ENCODE data around the gene FRS2.
"Not testable (repeated sequence)": the region's sequence is repeated elsewhere in the genome, so short reads cannot be mapped to it uniquely, and the experiment has no call there.

The FRS2 gene

DNA sequence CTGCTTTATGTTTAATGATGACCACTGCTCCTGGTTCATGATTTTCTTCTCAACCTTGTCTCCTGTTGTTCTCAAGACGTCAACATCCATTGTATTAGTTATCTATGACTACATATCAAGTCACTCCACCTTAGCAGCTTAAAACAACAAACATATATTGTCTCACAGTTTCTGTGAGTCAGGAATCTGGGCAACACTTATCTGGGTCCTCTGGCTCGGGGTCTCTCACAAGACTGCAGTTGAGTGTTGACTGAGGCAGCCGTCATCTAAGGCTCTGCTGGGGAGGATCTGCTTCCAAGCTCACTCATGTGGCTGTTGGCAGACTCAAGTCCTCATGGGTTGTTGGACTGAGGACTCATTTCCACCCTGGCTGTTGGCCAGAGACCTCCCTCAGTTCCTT, 27.3 kb upstream of the FRS2 start:
- Mint-ChIP-seq H3K4me1 (no peaks in the 10 kb centered on the region), H3K36me3 (no peaks in the 10 kb centered on the region), H3K27me3 (no peaks in the 10 kb centered on the region), H3K9me3 (no peaks in the 10 kb centered on the region), H3K4me3 (no peak overlapping the region), H3K27ac (no peak overlapping the region)
- DNase-seq: no peak
- CTCF ChIA-PET: no interaction called here

DNA sequence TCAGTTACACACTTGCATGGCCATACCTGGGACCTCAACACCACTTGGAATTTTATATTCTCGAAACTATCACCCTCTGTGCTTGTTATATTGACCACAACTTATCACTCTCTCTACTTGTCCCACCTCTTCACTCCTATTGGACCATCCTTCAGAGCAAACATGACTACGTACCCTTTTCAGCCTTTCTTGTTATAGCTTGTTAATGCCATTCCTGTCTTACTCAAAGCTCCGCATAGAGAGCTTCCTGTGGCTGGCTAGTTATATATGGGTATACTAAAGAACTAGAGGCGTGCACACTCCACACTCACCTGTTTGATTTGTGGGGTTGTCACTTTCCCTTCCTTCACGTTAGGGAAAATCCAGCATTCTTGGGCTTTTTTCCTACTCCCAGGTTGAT, 26.3 kb upstream of the FRS2 start:
- Mint-ChIP-seq H3K4me1 (no peaks in the 10 kb centered on the region), H3K27me3 (no peaks in the 10 kb centered on the region), H3K4me3 (no peak overlapping the region), H3K36me3 (no peaks in the 10 kb centered on the region), H3K27ac (no peak overlapping the region), H3K9me3 (no peaks in the 10 kb centered on the region)
- CTCF ChIA-PET: interaction anchor here (0.6 kb wide), 1 partner anchor 26 kb away, joined by 3 read pairs; no protein-coding TSS in a partner anchor
- DNase-seq: no peak

DNA sequence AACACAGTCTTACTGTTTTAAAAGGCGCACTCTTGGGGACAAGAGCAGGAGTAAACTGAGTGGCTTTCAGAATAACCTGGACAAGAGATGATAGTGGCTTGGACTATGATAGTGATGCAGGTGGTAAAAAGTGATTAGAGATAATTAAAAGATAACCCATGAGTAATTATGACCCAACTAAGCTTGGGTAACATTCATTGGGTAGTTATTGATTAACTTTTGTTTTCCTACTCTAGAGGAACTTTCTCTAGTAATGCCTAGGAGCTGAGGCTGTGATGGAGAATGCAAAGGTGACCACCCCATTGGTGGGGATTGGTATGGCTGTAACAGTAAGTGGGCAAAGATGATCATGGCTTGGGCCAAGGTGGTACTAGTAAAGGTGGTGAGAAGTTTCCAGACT, 22.3 kb upstream of the FRS2 start:
- H3K4me1 Mint-ChIP-seq: no peaks in the 10 kb centered on the region
- no peaks in the 10 kb centered on the region for H3K27me3 Mint-ChIP-seq
- DNase-seq: no peak
- H3K36me3 Mint-ChIP-seq: no peaks in the 10 kb centered on the region
- no peak overlapping the region for H3K4me3 Mint-ChIP-seq
- H3K9me3 Mint-ChIP-seq: no peaks in the 10 kb centered on the region
- CTCF ChIA-PET: no interaction called here
- no peak overlapping the region for H3K27ac Mint-ChIP-seq

DNA sequence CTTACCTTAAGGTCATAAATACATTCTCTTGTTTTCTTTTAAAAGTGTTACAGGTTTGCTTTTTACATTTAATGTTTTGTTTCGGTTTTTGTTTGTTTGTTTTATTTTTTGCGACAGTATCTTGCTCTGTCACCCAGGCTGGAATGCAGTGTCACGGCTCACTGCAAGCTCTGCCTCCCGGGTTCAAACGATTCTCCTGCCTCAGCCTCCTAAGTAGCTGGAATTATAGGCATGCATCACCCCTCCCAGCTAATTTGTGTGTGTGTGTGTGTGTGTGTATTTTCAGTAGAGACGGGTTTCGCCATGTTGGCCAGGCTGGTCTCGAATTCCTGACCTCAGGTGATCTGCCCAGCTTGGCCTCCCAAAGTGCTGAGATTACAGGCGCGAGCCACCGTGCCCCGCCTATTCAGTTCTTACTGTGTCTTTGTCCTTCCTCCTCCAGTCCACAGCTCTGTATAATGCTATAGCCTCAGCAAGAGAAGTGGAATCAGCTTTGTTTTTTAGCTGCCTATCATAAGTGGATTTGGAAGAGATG, 17.5 kb upstream of the FRS2 start:
- CTCF ChIA-PET: interaction anchor here (0.7 kb wide), 1 partner anchor 738 kb away, joined by 3 read pairs; no protein-coding TSS in a partner anchor
- H3K9me3 Mint-ChIP-seq, DNase-seq, H3K4me1 Mint-ChIP-seq, H3K27ac Mint-ChIP-seq, H3K4me3 Mint-ChIP-seq, H3K27me3 Mint-ChIP-seq, H3K36me3 Mint-ChIP-seq: not testable (repeated sequence)

DNA sequence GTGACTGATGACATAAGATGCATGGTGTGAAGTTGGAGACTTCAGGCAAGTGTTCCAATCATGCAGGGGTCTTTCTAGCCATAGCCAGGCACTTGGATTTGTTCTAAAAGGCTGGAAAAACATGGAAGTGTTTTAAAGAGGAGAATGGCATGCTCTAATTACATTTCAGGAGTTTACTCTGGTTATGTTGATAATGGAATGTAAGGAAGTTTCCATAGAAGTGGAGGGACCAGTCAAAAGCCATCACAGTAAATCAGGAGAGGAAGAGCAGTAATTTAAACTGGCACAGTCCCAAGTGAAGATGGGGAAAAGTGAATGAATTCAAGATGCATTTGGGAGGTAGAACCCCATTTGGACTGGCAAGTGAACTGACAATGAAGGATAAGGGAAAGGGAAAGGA, 13.9 kb upstream of the FRS2 start:
- H3K36me3 Mint-ChIP-seq: no peaks in the 10 kb centered on the region
- no peaks in the 10 kb centered on the region for H3K27me3 Mint-ChIP-seq
- no peak for DNase-seq
- CTCF ChIA-PET: no interaction called here
- H3K27ac Mint-ChIP-seq: no peak overlapping the region
- no peaks in the 10 kb centered on the region for H3K4me1 Mint-ChIP-seq
- no peaks in the 10 kb centered on the region for H3K9me3 Mint-ChIP-seq
- no peak overlapping the region for H3K4me3 Mint-ChIP-seq

DNA sequence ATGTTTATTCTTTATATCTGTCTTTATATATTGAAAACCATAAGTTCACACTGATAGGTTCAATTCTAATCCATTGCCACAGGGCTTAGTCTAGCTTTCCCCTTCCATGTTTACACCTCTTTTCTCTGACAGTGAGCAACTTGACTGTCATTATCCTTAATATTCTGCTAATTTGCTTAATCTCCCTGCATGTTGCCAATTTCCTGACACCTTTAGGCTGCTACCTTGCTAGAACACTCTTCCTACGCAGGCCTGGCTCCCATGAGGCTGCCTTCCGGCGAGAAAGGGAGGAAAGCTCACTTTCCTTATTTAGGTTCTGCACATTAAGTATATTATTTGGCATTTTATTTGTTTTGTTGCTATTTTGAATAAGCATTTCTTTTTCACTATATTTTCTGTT, 12.8 kb upstream of the FRS2 start:
- CTCF ChIA-PET: no interaction called here
- H3K27ac Mint-ChIP-seq: no peak overlapping the region
- H3K4me3 Mint-ChIP-seq: no peak overlapping the region
- no peaks in the 10 kb centered on the region for H3K9me3 Mint-ChIP-seq
- H3K4me1 Mint-ChIP-seq: no peaks in the 10 kb centered on the region
- no peaks in the 10 kb centered on the region for H3K27me3 Mint-ChIP-seq
- H3K36me3 Mint-ChIP-seq: no peaks in the 10 kb centered on the region
- no peak for DNase-seq

DNA sequence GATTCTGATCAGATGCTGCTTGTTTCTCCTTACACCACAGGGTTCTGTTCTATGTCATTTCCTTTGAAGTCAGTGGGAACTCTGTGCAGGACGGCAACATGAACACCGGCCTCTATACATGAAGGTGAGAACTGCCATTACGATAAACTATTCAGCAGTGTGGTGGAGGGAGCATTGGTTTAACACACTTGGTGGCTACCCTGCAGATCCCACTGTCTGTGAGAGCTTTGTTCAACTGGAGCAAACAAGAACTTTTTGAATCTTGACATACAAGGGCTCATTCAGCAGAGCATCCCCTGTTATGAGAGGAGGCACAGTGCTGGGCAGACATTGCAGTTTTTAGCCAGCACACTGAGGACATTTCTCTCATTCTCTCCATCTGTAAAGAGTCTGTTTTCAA, 10.7 kb upstream of the FRS2 start:
- Mint-ChIP-seq H3K27me3 (no peaks in the 10 kb centered on the region), H3K4me1 (no peaks in the 10 kb centered on the region), H3K4me3 (no peak overlapping the region), H3K27ac (no peak overlapping the region), H3K9me3 (no peaks in the 10 kb centered on the region), H3K36me3 (no peaks in the 10 kb centered on the region)
- DNase-seq: no peak
- CTCF ChIA-PET: interaction anchor here (1.2 kb wide), 1 partner anchor 13 kb away, joined by 4 read pairs; no protein-coding TSS in a partner anchor

DNA sequence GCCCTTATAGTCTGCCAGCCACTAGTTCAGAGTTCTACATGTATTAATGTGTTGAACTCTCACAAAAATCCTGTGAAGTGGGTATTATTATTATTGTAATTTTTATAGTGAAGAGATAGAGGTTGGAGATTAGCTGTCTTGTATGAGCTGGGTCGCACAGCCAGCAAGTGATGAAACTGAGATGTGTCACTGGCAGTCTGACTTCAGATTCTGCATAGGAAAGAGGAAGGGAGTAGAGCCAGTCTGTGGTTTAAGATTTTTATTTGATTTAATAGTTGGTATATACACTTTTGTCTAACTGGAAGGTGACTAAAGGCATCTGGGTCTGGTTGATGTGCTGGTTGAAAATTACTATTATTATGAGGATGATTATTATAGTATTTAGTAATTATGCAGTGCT, 5.8 kb upstream of the FRS2 start:
- DNase-seq: no peak
- H3K4me1 Mint-ChIP-seq: peaks cover 1% of the 10 kb centered on the region
- no peaks in the 10 kb centered on the region for H3K9me3 Mint-ChIP-seq
- no peak overlapping the region for H3K4me3 Mint-ChIP-seq
- CTCF ChIA-PET: interaction anchor here (0.6 to 0.7 kb wide), 2 partner anchors 20 to 78 kb away, joined by 3 to 6 read pairs; no protein-coding TSS in a partner anchor
- no peak overlapping the region for H3K27ac Mint-ChIP-seq
- no peaks in the 10 kb centered on the region for H3K27me3 Mint-ChIP-seq
- no peaks in the 10 kb centered on the region for H3K36me3 Mint-ChIP-seq

DNA sequence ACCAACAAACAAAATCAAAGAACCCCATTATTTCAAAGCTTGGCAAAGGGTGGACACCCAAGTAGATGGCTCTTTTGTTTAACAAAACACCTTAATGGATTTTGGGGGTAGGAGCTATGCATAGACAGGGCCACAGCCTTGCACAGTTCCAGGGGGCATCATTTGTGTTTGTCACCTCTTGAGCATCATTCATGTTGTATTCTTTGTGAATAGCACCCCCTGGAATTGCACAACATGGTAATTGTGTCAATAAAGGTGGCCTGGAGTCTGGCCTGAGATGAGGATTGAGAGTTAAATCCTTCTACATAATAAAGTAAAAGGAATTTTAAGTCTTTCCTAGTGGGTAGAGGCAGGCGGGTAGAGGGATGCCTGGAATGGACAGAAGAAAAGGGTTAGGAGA, 3.3 kb upstream of the FRS2 start:
- no peaks in the 10 kb centered on the region for H3K27me3 Mint-ChIP-seq
- DNase-seq: no peak
- no peak overlapping the region for H3K27ac Mint-ChIP-seq
- H3K4me1 Mint-ChIP-seq: peaks cover 17% of the 10 kb centered on the region
- CTCF ChIA-PET: interaction anchor here (0.9 kb wide), 1 partner anchor 79 kb away, joined by 3 read pairs; no protein-coding TSS in a partner anchor
- H3K9me3 Mint-ChIP-seq: no peaks in the 10 kb centered on the region
- peaks cover 4% of the 10 kb centered on the region for H3K36me3 Mint-ChIP-seq
- H3K4me3 Mint-ChIP-seq: no peak overlapping the region

DNA sequence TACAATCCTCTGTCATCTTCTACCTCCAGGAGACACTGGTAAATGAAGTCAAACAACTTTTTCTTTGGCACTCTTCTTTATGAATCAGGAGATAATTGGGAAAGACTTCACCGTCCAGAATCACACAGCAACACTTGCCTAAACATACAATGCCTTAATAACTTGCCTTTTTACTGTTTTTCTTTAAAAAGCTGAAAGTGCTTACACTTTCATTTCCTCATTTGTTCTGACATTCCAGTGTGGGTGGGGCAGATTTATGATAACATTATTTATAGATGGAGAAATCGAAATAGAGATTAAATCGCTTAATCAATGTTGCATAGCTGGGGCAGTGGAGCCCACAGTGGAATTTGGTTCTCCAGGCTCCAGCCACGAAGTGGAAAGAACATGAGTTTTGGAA, 2.8 kb upstream of the FRS2 start:
- H3K9me3 Mint-ChIP-seq: no peaks in the 10 kb centered on the region

DNA sequence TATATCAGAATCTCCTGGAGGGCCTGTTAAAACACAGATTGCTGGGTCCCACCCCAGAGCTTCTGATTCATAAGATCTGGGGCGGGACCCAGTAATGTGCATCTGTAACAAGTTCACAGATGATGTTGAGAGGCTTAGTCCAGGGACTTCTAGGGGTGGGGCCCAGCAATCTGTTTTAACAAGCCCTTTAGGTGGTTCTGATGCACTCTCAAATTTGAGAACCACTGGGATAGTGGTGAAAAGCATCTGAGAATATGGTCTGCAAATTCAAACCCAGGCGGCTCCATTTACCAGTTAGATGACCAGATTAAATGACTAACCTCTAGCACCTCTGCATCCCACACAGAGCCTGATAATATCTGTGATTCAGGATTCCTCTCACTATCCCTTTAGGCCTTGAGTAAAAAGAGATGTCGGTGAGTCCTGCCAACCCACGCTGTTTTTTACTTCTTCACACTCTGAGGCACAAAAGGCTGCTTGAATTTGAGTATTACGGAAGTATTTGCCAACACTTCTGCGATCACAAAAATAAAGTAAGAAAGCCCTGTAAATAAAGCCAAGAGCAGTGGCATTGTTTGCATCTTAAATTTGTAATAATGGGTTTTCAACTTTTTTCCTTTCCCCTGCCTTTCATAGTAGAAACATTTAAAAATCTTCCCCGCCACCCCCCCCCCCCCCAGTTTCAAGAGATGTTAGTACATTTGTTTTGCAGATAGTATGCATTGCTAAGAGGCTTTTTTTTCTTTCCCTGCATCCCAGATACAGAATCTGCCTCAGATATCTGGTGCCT, 1.8 kb upstream of the FRS2 start:
- Mint-ChIP-seq H3K4me1 (peaks cover 30% of the 10 kb centered on the region), H3K27me3 (no peaks in the 10 kb centered on the region), H3K27ac (no peak overlapping the region), H3K36me3 (peaks cover 7% of the 10 kb centered on the region), H3K9me3 (no peaks in the 10 kb centered on the region), H3K4me3 (no peak overlapping the region)
- CTCF ChIA-PET: no interaction called here
- DNase-seq: no peak

More for the DNA sequence above, 2.8 kb upstream of the FRS2 start:
- Mint-ChIP-seq H3K36me3 (peaks cover 4% of the 10 kb centered on the region), H3K27me3 (no peaks in the 10 kb centered on the region), H3K27ac (no peak overlapping the region), H3K4me3 (no peak overlapping the region), H3K4me1 (peaks cover 22% of the 10 kb centered on the region)
- CTCF ChIA-PET: no interaction called here
- no peak for DNase-seq

DNA sequence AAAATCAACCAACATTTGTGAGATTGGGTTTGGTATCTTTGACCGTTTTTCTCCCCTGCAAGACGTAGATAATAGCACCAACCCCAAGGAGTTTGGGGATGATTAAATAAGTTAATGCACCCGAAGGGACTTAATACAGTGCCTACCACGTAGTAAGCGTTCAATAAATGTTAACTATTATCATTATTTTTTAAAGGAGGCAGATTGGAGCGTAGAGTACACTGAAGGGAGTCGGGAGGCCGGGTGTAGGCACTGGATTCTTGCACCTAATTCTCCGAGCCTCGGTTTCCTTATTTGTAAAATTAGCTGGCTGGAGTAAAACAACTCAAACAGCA, 367 bp upstream of the FRS2 start:
- peaks cover 34% of the 10 kb centered on the region for H3K4me1 Mint-ChIP-seq
- H3K27ac Mint-ChIP-seq: peak overlapping the region; percentile 95
- H3K4me3 Mint-ChIP-seq: peak overlapping the region; percentile 97
- no peaks in the 10 kb centered on the region for H3K9me3 Mint-ChIP-seq
- no peaks in the 10 kb centered on the region for H3K27me3 Mint-ChIP-seq
- peaks cover 8% of the 10 kb centered on the region for H3K36me3 Mint-ChIP-seq
- CTCF ChIA-PET: no interaction called here
- DNase-seq: no peak

DNA sequence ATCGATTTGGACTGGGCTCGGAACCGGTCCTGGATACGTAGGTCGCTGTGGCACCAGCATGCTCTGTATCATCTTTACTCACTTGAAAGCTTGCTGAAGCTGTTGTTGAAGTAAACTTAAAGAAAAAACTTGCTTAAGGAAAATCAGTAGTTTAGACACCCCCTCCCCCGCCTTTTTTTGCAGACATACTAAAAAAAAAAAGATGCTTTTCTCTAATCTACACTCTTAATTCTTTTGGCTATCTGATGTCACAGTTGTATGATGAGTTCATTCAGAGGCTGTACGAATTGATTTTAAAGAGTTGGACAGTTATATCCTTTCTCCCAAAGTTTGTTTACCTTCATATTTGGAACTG, 865 bp downstream of the FRS2 start:
- Mint-ChIP-seq H3K4me3 (peak overlapping the region; percentile 97), H3K9me3 (no peaks in the 10 kb centered on the region), H3K27ac (peak overlapping the region; percentile 86), H3K36me3 (peaks cover 8% of the 10 kb centered on the region), H3K27me3 (no peaks in the 10 kb centered on the region), H3K4me1 (peaks cover 34% of the 10 kb centered on the region)
- CTCF ChIA-PET: interaction anchor here (0.7 to 1.4 kb wide), 2 partner anchors 97 to 100 kb away, joined by 3 to 10 read pairs; no protein-coding TSS in a partner anchor
- DNase-seq: no peak

DNA sequence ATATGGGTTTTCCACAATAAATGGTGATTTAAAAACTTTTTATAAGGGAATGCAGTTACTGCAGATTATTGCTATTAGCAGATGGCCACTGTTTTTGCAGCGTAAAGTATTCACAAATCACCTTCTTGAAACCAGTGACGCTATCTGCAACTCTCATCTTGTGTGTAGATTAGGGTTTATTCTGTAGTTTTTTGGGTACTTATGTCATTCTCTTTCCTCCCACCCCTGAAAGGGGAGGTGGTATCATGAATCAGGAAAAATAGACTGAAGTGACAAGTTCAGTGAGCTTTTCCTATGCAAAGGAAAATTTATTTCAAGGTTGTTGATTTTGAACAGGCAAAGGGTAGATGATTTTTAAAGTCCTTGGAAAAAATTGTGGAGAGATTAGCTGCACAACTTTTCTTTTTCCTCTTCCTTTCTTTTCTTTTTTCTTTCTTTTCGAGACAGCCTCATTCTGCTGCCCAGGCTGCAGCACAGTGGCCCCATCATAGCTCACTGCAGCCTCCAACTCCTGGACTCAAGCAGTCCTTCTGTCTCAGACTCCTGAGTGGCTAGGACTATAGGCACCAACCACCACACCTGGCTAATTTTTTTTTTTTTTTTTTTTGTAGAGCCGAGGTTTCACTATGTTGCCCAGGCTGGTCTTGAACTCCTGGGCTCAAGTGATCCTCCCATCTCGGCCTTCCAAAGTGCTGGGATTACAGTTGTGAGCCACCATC, 1.6 kb downstream of the FRS2 start:
- no peaks in the 10 kb centered on the region for H3K27me3 Mint-ChIP-seq
- H3K36me3 Mint-ChIP-seq: peaks cover 8% of the 10 kb centered on the region
- peaks cover 34% of the 10 kb centered on the region for H3K4me1 Mint-ChIP-seq
- no peak overlapping the region for H3K27ac Mint-ChIP-seq
- CTCF ChIA-PET: interaction anchor here (1.0 to 1.1 kb wide), 2 partner anchors 9 to 13 kb away, joined by 3 to 4 read pairs; no protein-coding TSS in a partner anchor
- peak overlapping the region; percentile 97 for H3K4me3 Mint-ChIP-seq
- no peak for DNase-seq
- no peaks in the 10 kb centered on the region for H3K9me3 Mint-ChIP-seq

DNA sequence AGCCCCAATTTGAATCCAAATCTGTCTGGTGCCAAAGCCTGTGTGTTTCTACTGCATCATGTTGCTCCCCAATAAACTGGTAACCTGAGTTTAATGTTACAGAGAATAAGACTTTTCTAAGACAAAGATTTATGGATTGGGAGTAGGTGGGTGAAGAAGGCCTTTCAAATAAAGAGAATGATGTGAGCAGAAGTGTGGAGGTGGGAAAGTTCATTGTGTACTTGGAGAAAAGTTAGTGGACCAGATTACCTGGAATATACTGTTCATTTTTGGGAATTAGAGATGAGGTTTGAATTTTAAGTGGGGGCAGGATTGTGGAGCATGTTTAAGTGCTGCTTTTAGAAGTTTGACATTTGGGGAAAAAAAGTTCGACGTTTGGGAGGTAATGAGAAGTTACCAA, 3.1 kb downstream of the FRS2 start:
- peaks cover 34% of the 10 kb centered on the region for H3K4me1 Mint-ChIP-seq
- H3K27ac Mint-ChIP-seq: no peak overlapping the region
- peaks cover 8% of the 10 kb centered on the region for H3K36me3 Mint-ChIP-seq
- H3K4me3 Mint-ChIP-seq: no peak overlapping the region
- DNase-seq: no peak
- CTCF ChIA-PET: interaction anchor here (1.2 kb wide), 1 partner anchor 11 kb away, joined by 3 read pairs; no protein-coding TSS in a partner anchor
- no peaks in the 10 kb centered on the region for H3K27me3 Mint-ChIP-seq
- no peaks in the 10 kb centered on the region for H3K9me3 Mint-ChIP-seq
